ENCODE measurements around the gene SYCE3.

Gene SYCE3

GRCh38 chr22:50574383-50574755 lies 11.7 kb upstream of the SYCE3 start:
- DNase-seq = no peak

GRCh38 chr22:50573491-50574382 lies 11.0 kb upstream of the SYCE3 start:
- DNase-seq = no peak

GRCh38 chr22:50572965-50573364 lies 10.2 kb upstream of the SYCE3 start:
- no peak for DNase-seq

GRCh38 chr22:50571264-50572175 lies 8.8 kb upstream of the SYCE3 start:
- DNase-seq = no peak

- DNase-seq = no peak
Measured at GRCh38 chr22:50570861-50571260, 8.1 kb upstream of the SYCE3 start.

GRCh38 chr22:50569896-50570535 lies 7.3 kb upstream of the SYCE3 start:
- DNase-seq = no peak

GRCh38 chr22:50569041-50569459 lies 6.3 kb upstream of the SYCE3 start:
- no peak for DNase-seq

GRCh38 chr22:50568626-50569025 lies 5.9 kb upstream of the SYCE3 start:
- no peak for DNase-seq

GRCh38 chr22:50567721-50568252 lies 5.1 kb upstream of the SYCE3 start:
- no peak for DNase-seq

GRCh38 chr22:50564289-50564688 lies 1.6 kb upstream of the SYCE3 start:
- DNase-seq = no peak

GRCh38 chr22:50563413-50564160 lies 868 bp upstream of the SYCE3 start:
- DNase-seq = no peak

- no peak for DNase-seq
Measured at GRCh38 chr22:50561401-50562358, 1.0 kb downstream of the SYCE3 start.

GRCh38 chr22:50560034-50560433 lies 2.7 kb downstream of the SYCE3 start:
- no peak for DNase-seq

- no peak for DNase-seq
Measured at GRCh38 chr22:50556703-50557102, 6.0 kb downstream of the SYCE3 start.

- no peak for DNase-seq
Measured at GRCh38 chr22:50553310-50553709, 9.4 kb downstream of the SYCE3 start.

GRCh38 chr22:50551160-50551752 lies 11.5 kb downstream of the SYCE3 start:
- no peak for DNase-seq

- DNase-seq = no peak
Measured at GRCh38 chr22:50550395-50550794, 12.3 kb downstream of the SYCE3 start.

GRCh38 chr22:50548921-50549790 lies 13.6 kb downstream of the SYCE3 start:
- no peak for DNase-seq

Data from activated CD4-positive, alpha-beta T cell treated with anti-CD3 and anti-CD28 coated beads, Interleukin-2, amount 50 U/mL, for 4 hours (primary cell).